GM23248 (cell line): Measurements from ENCODE around the gene ZNF581. TPM values are rescaled to one million over a fixed set of nuclear protein-coding genes. Genes with fewer than 3 reads are reported as not detected.

ENCODE experiments used
- DNase-seq: peaks from one replicate; pipeline ENCODE4 v3.0.0-alpha.2; 2015
- H2AFZ ChIP-seq: fragments of 200-600 bp; sonication (generic); 2 replicates; pipeline ENCODE4 v1.6.1; 2016; ENCODE audit warnings: antibody characterized with exemption
- H3F3A ChIP-seq: fragments of 200-600 bp; sonication (generic); 2 replicates; pipeline ENCODE4 v1.6.1; 2016; ENCODE audit warnings: mild to moderate bottlenecking, antibody characterized with exemption, mixed run types; ENCODE audit not compliant: insufficient read depth
- H3K27ac ChIP-seq: fragments of 200-600 bp; sonication (generic); 2 replicates; pipeline ENCODE4 v1.5.1; 2016; ENCODE audit warnings: mild to moderate bottlenecking
- H3K27me3 ChIP-seq: fragments of 200-600 bp; sonication (generic); replicated peaks from 2 replicates; pipeline ENCODE4 v1.6.1; 2016; ENCODE audit warnings: mild to moderate bottlenecking; ENCODE audit not compliant: insufficient read depth
- H3K36me3 ChIP-seq: fragments of 200-600 bp; sonication (generic); 2 replicates; pipeline ENCODE4 v1.6.1; 2016; ENCODE audit warnings: low read depth, mild to moderate bottlenecking
- H3K4me1 ChIP-seq: fragments of 200-600 bp; sonication (generic); 2 replicates; pipeline ENCODE4 v1.6.1; 2016; ENCODE audit warnings: mild to moderate bottlenecking; ENCODE audit not compliant: insufficient read depth
- H3K4me2 ChIP-seq: fragments of 200-600 bp; sonication (generic); one replicate; pipeline ENCODE4 v1.6.1; 2016; ENCODE audit warnings: mild to moderate bottlenecking; ENCODE audit not compliant: unreplicated experiment
- H3K4me3 ChIP-seq: fragments of 200-600 bp; sonication (generic); 2 replicates; pipeline ENCODE4 v1.5.1; 2016; ENCODE audit warnings: mild to moderate bottlenecking
- H3K79me2 ChIP-seq: fragments of 200-600 bp; sonication (generic); 2 replicates; pipeline ENCODE4 v1.6.1; 2016; ENCODE audit warnings: mild to moderate bottlenecking; ENCODE audit not compliant: insufficient read depth
- H3K9ac ChIP-seq: fragments of 200-600 bp; sonication (generic); 2 replicates; pipeline ENCODE4 v1.6.1; 2016; ENCODE audit warnings: mild to moderate bottlenecking
- H3K9me2 ChIP-seq: fragments of 200-600 bp; sonication (generic); 2 replicates; pipeline ENCODE4 v1.6.1; 2016; ENCODE audit warnings: mixed run types, mild to moderate bottlenecking, moderate library complexity; ENCODE audit not compliant: insufficient read depth
- H3K9me3 ChIP-seq: fragments of 200-600 bp; sonication (generic); one replicate; pipeline ENCODE4 v1.6.1; 2017; ENCODE audit warnings: low read depth
- H4K20me1 ChIP-seq: fragments of 200-600 bp; sonication (generic); 2 replicates; pipeline ENCODE4 v1.6.0; 2016; ENCODE audit not compliant: insufficient read depth
- EZH2 ChIP-seq: fragments of 200-600 bp; sonication (generic); IDR thresholded peaks from 2 replicates; pipeline ENCODE4 v1.6.1; 2018; ENCODE audit warnings: antibody characterized with exemption, mild to moderate bottlenecking; ENCODE audit not compliant: insufficient read depth, poor library complexity, severe bottlenecking
- EZH2phosphoT487 ChIP-seq: fragments of 200-600 bp; sonication (generic); IDR thresholded peaks from 2 replicates; pipeline ENCODE4 v1.6.1; 2018; ENCODE audit warnings: antibody characterized with exemption, moderate library complexity, mild to moderate bottlenecking, low read depth; ENCODE audit not compliant: insufficient read depth
- WGBS, 2 experiments: methylation state at CpG; one replicate each; pipeline ENCODE4 v1.1.6; 2015 to 2017; ENCODE audit warnings: low lambda C conversion rate in 2 of 2, low coverage in 1 of 2; ENCODE audit errors: missing lambda C conversion rate in 2 of 2; 5-methylcytosine and 5-hydroxymethylcytosine counted together
- in situ Hi-C: fragments of 300-500 bp; cut with MboI; formaldehyde crosslinking; loops from 2 replicates; pipeline ENCODE4 v1.15.0; 2020
- polyA plus RNA-seq: library from polyadenylated mRNA; unstranded; fragments of >200 nt; fragmentation: Nextera tagmentation; extraction: Ambion mirVana; gene quantifications from 2 replicates; pipeline ENCODE4 v1.2.1, GENCODE V29; 2016
- total RNA-seq: library from RNA; depleted of rRNA; stranded (reverse); fragments of >200 nt; shearing (Covaris generic); gene quantifications from 2 replicates; pipeline ENCODE4 v1.2.3, GENCODE V29; 2014

ZNF581 gene
- total and polyA plus RNA-seq, 2 experiments from 2014 or later: 12.1 to 17.6 TPM

- Histone ChIP-seq H2AFZ (no peak overlapping the region), H3F3A (peaks cover 12% of the 10 kb centered on the region), H3K9me2 (no peaks in the 10 kb centered on the region), H4K20me1 (0 out of 2 replicates have a peak, but pooled peaks cover 5% of the 10 kb centered on the region), H3K27ac (no peak overlapping the region), H3K36me3 (peaks cover 4% of the 10 kb centered on the region; the same call in 1 of the 2 replicates), H3K9ac (no peak overlapping the region), H3K4me1 (peaks cover 9% of the 10 kb centered on the region; the same call in 1 of the 2 replicates), H3K4me3 (no peak overlapping the region), H3K9me3 (no peaks in the 10 kb centered on the region), H3K4me2 (no peak overlapping the region), H3K79me2 (peaks cover 77% of the 10 kb centered on the region), H3K27me3 (no peaks in the 10 kb centered on the region)
- WGBS, 2 experiments: 86 to 88% methylated on average over 6 of the region's 6 CpGs
- in situ Hi-C loops: no loop called here
- TF ChIP-seq EZH2phosphoT487 (no peak), EZH2 (no peak)
- no peak for DNase-seq
Measured at GRCh38 chr19:55685776-55686175, 42.3 kb downstream of the ZNF581 start.

GRCh38 chr19:55686311-55687050 is 43.0 kb downstream of the ZNF581 start:
- Histone ChIP-seq H3K9me2 (no peaks in the 10 kb centered on the region), H2AFZ (no peak overlapping the region), H3K27me3 (no peaks in the 10 kb centered on the region), H3K4me1 (peaks cover 6% of the 10 kb centered on the region; the same call in 1 of the 2 replicates), H3F3A (peaks cover 8% of the 10 kb centered on the region), H4K20me1 (no peaks in the 10 kb centered on the region), H3K9ac (no peak overlapping the region), H3K9me3 (no peaks in the 10 kb centered on the region), H3K36me3 (peaks cover 4% of the 10 kb centered on the region; the same call in 1 of the 2 replicates), H3K4me3 (no peak overlapping the region), H3K79me2 (peaks cover 69% of the 10 kb centered on the region), H3K4me2 (no peak overlapping the region), H3K27ac (no peak overlapping the region)
- TF ChIP-seq EZH2 (no peak), EZH2phosphoT487 (no peak)
- 93 to 95% methylated on average over 23 to 29 of the region's 29 CpGs for WGBS, 2 experiments
- in situ Hi-C loops: no loop called here
- DNase-seq: no peak

- in situ Hi-C loops: no loop called here
Measured at GRCh38 chr19:55687281-55688201, 44.1 kb downstream of the ZNF581 start.

GRCh38 chr19:55688422-55689218 is 45.2 kb downstream of the ZNF581 start:
- Histone ChIP-seq H3K9me2 (no peaks in the 10 kb centered on the region), H3K4me1 (no peaks in the 10 kb centered on the region), H4K20me1 (no peaks in the 10 kb centered on the region), H3K4me2 (no peak overlapping the region), H3K9ac (no peak overlapping the region), H3K9me3 (no peaks in the 10 kb centered on the region), H3K79me2 (peaks cover 48% of the 10 kb centered on the region), H2AFZ (no peak overlapping the region), H3K27me3 (no peaks in the 10 kb centered on the region), H3K27ac (no peak overlapping the region), H3K36me3 (no peaks in the 10 kb centered on the region; the same call in 1 of the 2 replicates), H3K4me3 (no peak overlapping the region), H3F3A (no peaks in the 10 kb centered on the region)
- WGBS, 2 experiments: 76 to 78% methylated on average over 17 to 27 of the region's 27 CpGs
- DNase-seq: no peak
- no peak for TF ChIP-seq EZH2
- TF ChIP-seq EZH2phosphoT487: no peak
- in situ Hi-C loops: no loop called here

More at GRCh38 chr19:55687281-55688201, 44.1 kb downstream of the ZNF581 start:
- DNase-seq: no peak
- WGBS, 2 experiments: 88 to 90% methylated on average over 18 to 21 of the region's 22 CpGs
- Histone ChIP-seq H4K20me1 (no peaks in the 10 kb centered on the region), H3K27ac (no peak overlapping the region), H2AFZ (no peak overlapping the region), H3K9ac (no peak overlapping the region), H3K27me3 (no peaks in the 10 kb centered on the region), H3K4me1 (no peaks in the 10 kb centered on the region), H3K9me2 (no peaks in the 10 kb centered on the region), H3F3A (no peaks in the 10 kb centered on the region), H3K4me3 (no peak overlapping the region), H3K79me2 (peaks cover 59% of the 10 kb centered on the region), H3K9me3 (no peaks in the 10 kb centered on the region), H3K36me3 (no peaks in the 10 kb centered on the region; the same call in 1 of the 2 replicates), H3K4me2 (no peak overlapping the region)
- TF ChIP-seq EZH2 (no peak), EZH2phosphoT487 (no peak)
